ENCODE measurements around the gene ZCCHC14. TPM values are rescaled to one million over a fixed set of nuclear protein-coding genes. Genes with fewer than 3 reads are reported as not detected.
"Not testable (repeated sequence)": the region's sequence is repeated elsewhere in the genome, so short reads cannot be mapped to it uniquely, and the experiment has no call there.

The ZCCHC14 gene
- total RNA-seq, 1 donor from 2014 or later: 16.9 TPM

- not testable (repeated sequence) for DNase-seq
Observed at GRCh38 chr16:87477209-87477981, 15.4 kb downstream of the ZCCHC14 start.

- DNase-seq: no peak
Observed at GRCh38 chr16:87474566-87474996, 18.2 kb downstream of the ZCCHC14 start.

- DNase-seq: no peak
Observed at GRCh38 chr16:87474017-87474416, 18.8 kb downstream of the ZCCHC14 start.

- DNase-seq: no peak
Observed at GRCh38 chr16:87472935-87473334, 19.9 kb downstream of the ZCCHC14 start.

GRCh38 chr16:87472142-87472778, 20.6 kb downstream of the ZCCHC14 start:
- DNase-seq: no peak

- peak; percentile 42 for DNase-seq
Observed at GRCh38 chr16:87471278-87472141, 21.3 kb downstream of the ZCCHC14 start.

GRCh38 chr16:87470332-87470731, 22.5 kb downstream of the ZCCHC14 start:
- no peak for DNase-seq

- no peak for DNase-seq
Observed at GRCh38 chr16:87469169-87469568, 23.7 kb downstream of the ZCCHC14 start.

- no peak for DNase-seq
Observed at GRCh38 chr16:87468550-87468949, 24.3 kb downstream of the ZCCHC14 start.

- no peak for DNase-seq
Observed at GRCh38 chr16:87466975-87467501, 25.8 kb downstream of the ZCCHC14 start.

- no peak for DNase-seq
Observed at GRCh38 chr16:87465879-87466278, 26.9 kb downstream of the ZCCHC14 start.

GRCh38 chr16:87465306-87465705, 27.5 kb downstream of the ZCCHC14 start:
- DNase-seq: peak; percentile 47

- DNase-seq: peak; percentile 50
Observed at GRCh38 chr16:87464691-87465300, 28.0 kb downstream of the ZCCHC14 start.

- DNase-seq: no peak
Observed at GRCh38 chr16:87463722-87464690, 28.8 kb downstream of the ZCCHC14 start.

- no peak for DNase-seq
Observed at GRCh38 chr16:87461466-87461991, 31.3 kb downstream of the ZCCHC14 start.

GRCh38 chr16:87460936-87461335, 31.9 kb downstream of the ZCCHC14 start:
- no peak for DNase-seq

- DNase-seq: no peak
Observed at GRCh38 chr16:87459833-87460232, 33.0 kb downstream of the ZCCHC14 start.

GRCh38 chr16:87459027-87459426, 33.8 kb downstream of the ZCCHC14 start:
- DNase-seq: no peak

- DNase-seq: no peak
Observed at GRCh38 chr16:87458424-87458915, 34.4 kb downstream of the ZCCHC14 start.

- no peak for DNase-seq
Observed at GRCh38 chr16:87457709-87458423, 35.0 kb downstream of the ZCCHC14 start.

Data from skin of body (tissue), 2 donors.